ENCODE results near the gene LCA5L. TPM values are rescaled to one million over a fixed set of nuclear protein-coding genes. Genes with fewer than 3 reads are reported as not detected.

The LCA5L gene
- 1 to 10 TPM; 1.6 to 9.7 (median 3.3) TPM for total RNA-seq

- ATAC-seq (replicated peaks in 6 of 8) = peak; percentile 76 to 93 (median 91)
- H3K27ac ChIP-seq = peak within 1 kb of the TSS; percentile 84 to 87
- in situ Hi-C loops (cut with MboI; ENCODE audit: low pct_unique_long_range_greater_than_20kb in 2 of 9, low sequenced_read_pairs in 9 of 9, unreplicated experiment in 9 of 9) = no loop called here
- 0 to 14% (median 0%) methylated on average over 2 to 18 of the region's 83 CpGs; no CpG with 5 or more reads in 1 of the 10 experiments for WGBS, 10 experiments
- H3K4me1 ChIP-seq (replicated peaks in 1 of 2) = peaks cover 5 to 8% of the 10 kb centered on the region in 2 donors
- H3K4me3 ChIP-seq = peak within 1 kb of the TSS; percentile 59 to 96 (median 72)
Observed at GRCh38 chr21:39445321-39446269, at the start of gene LCA5L. TSS of gene LCA5L (minus strand) at chr21:39445778. CDS start at chr21:39428493, 17,285 bp downstream.

- ATAC-seq (replicated peaks in 6 of 8) = no peak
- Histone ChIP-seq H3K4me3 (no peak overlapping the region), H3K27ac (no peak overlapping the region), H3K4me1 (replicated peaks in 1 of 2) (peaks cover 3 to 6% of the 10 kb centered on the region in 2 donors)
- in situ Hi-C loops (cut with MboI; ENCODE audit: low pct_unique_long_range_greater_than_20kb in 2 of 9, low sequenced_read_pairs in 9 of 9, unreplicated experiment in 9 of 9) = no loop called here
- 11 to 100% (median 60%) methylated on average over 1 of the region's 1 CpG; no CpG with 5 or more reads in 5 of the 10 experiments for WGBS, 10 experiments
Observed at GRCh38 chr21:39489380-39489924, 43.9 kb upstream of the LCA5L start.

GRCh38 chr21:39484711-39485276 lies 39.2 kb upstream of the LCA5L start:
- H3K4me3 ChIP-seq = no peak overlapping the region
- peaks cover 4 to 7% of the 10 kb centered on the region in 2 donors for H3K4me1 ChIP-seq (replicated peaks in 1 of 2)
- ATAC-seq (replicated peaks in 6 of 8) = peak in 6 of 8 experiments; percentile 36 to 95 (median 82)
- no peak overlapping the region for H3K27ac ChIP-seq
- 12 to 76% (median 58%) methylated on average over 2 to 6 of the region's 6 CpGs for WGBS, 10 experiments
- in situ Hi-C loops (cut with MboI; ENCODE audit: low pct_unique_long_range_greater_than_20kb in 2 of 9, low sequenced_read_pairs in 9 of 9, unreplicated experiment in 9 of 9) = no loop called here

GRCh38 chr21:39483917-39484316 lies 38.3 kb upstream of the LCA5L start:
- Histone ChIP-seq H3K4me1 (replicated peaks in 1 of 2) (peaks cover 4 to 7% of the 10 kb centered on the region in 2 donors), H3K4me3 (no peak overlapping the region), H3K27ac (no peak overlapping the region)
- in situ Hi-C loops (cut with MboI; ENCODE audit: low pct_unique_long_range_greater_than_20kb in 2 of 9, low sequenced_read_pairs in 9 of 9, unreplicated experiment in 9 of 9) = no loop called here
- peak in 3 of 8 experiments; percentile 18 to 89 (median 85) for ATAC-seq (replicated peaks in 6 of 8)
- 0 to 89% (median 60%) methylated on average over 1 of the region's 1 CpG; no CpG with 5 or more reads in 4 of the 10 experiments for WGBS, 10 experiments

GRCh38 chr21:39481886-39482285 lies 36.3 kb upstream of the LCA5L start:
- WGBS, 10 experiments = 56 to 96% (median 81%) methylated on average over 2 to 3 of the region's 3 CpGs
- ATAC-seq (replicated peaks in 6 of 8) = no peak
- Histone ChIP-seq H3K4me3 (no peak overlapping the region), H3K27ac (no peak overlapping the region), H3K4me1 (replicated peaks in 1 of 2) (peaks cover 4 to 7% of the 10 kb centered on the region in 2 donors)
- in situ Hi-C loops (cut with MboI; ENCODE audit: low pct_unique_long_range_greater_than_20kb in 2 of 9, low sequenced_read_pairs in 9 of 9, unreplicated experiment in 9 of 9) = no loop called here

- 20 to 100% (median 63%) methylated on average over 1 to 4 of the region's 4 CpGs for WGBS, 10 experiments
- H3K27ac ChIP-seq = no peak overlapping the region
- H3K4me1 ChIP-seq (replicated peaks in 1 of 2) = peaks cover 4 to 7% of the 10 kb centered on the region in 2 donors
- no peak overlapping the region for H3K4me3 ChIP-seq
- in situ Hi-C loops (cut with MboI; ENCODE audit: low pct_unique_long_range_greater_than_20kb in 2 of 9, low sequenced_read_pairs in 9 of 9, unreplicated experiment in 9 of 9) = no loop called here
- ATAC-seq (replicated peaks in 6 of 8) = peak in 2 of 8 experiments; percentile 35 to 74
Observed at GRCh38 chr21:39480271-39480670, 34.7 kb upstream of the LCA5L start.

- H3K4me3 ChIP-seq = no peak overlapping the region
- 0 to 80% (median 40%) methylated on average over 1 to 2 of the region's 2 CpGs for whole genome bisulfite sequencing, 10 experiments
- H3K4me1 ChIP-seq (replicated peaks in 1 of 2) = peaks cover 4% of the 10 kb centered on the region in 2 donors
- H3K27ac ChIP-seq = no peak overlapping the region
- peak in 1 of 8 experiments; percentile 65 for ATAC-seq (replicated peaks in 6 of 8)
- in situ Hi-C loops (cut with MboI; ENCODE audit: low pct_unique_long_range_greater_than_20kb in 2 of 9, low sequenced_read_pairs in 9 of 9, unreplicated experiment in 9 of 9) = no loop called here
Observed at GRCh38 chr21:39479814-39480182, 34.2 kb upstream of the LCA5L start.

GRCh38 chr21:39479164-39479813 lies 33.7 kb upstream of the LCA5L start:
- in situ Hi-C loops (cut with MboI; ENCODE audit: low pct_unique_long_range_greater_than_20kb in 2 of 9, low sequenced_read_pairs in 9 of 9, unreplicated experiment in 9 of 9) = no loop called here
- Histone ChIP-seq H3K4me1 (replicated peaks in 1 of 2) (no peaks in the 10 kb centered on the region), H3K4me3 (no peak overlapping the region), H3K27ac (no peak overlapping the region)
- ATAC-seq (replicated peaks in 6 of 8) = peak in 1 of 8 experiments; percentile 53
- WGBS, 10 experiments = 68 to 100% (median 81%) methylated on average over 2 to 4 of the region's 4 CpGs; no CpG with 5 or more reads in 2 of the 10 experiments

- no peak for ATAC-seq (replicated peaks in 6 of 8)
- in situ Hi-C loops (cut with MboI; ENCODE audit: low pct_unique_long_range_greater_than_20kb in 2 of 9, low sequenced_read_pairs in 9 of 9, unreplicated experiment in 9 of 9) = no loop called here
- H3K4me1 ChIP-seq (replicated peaks in 1 of 2) = no peaks in the 10 kb centered on the region
- no peak overlapping the region for H3K4me3 ChIP-seq
- 0 to 100% (median 60%) methylated on average over 1 to 2 of the region's 2 CpGs; no CpG with 5 or more reads in 3 of the 10 experiments for WGBS, 10 experiments
- H3K27ac ChIP-seq = no peak overlapping the region
Observed at GRCh38 chr21:39474611-39475010, 29.0 kb upstream of the LCA5L start.

- ATAC-seq (replicated peaks in 6 of 8) = no peak
- in situ Hi-C loops (cut with MboI; ENCODE audit: low pct_unique_long_range_greater_than_20kb in 2 of 9, low sequenced_read_pairs in 9 of 9, unreplicated experiment in 9 of 9) = no loop called here
- Histone ChIP-seq H3K27ac (no peak overlapping the region), H3K4me1 (replicated peaks in 1 of 2) (no peaks in the 10 kb centered on the region), H3K4me3 (no peak overlapping the region)
- WGBS, 10 experiments = 60 to 100% (median 82%) methylated on average over 1 to 4 of the region's 4 CpGs
Observed at GRCh38 chr21:39472786-39473185, 27.2 kb upstream of the LCA5L start.

GRCh38 chr21:39471598-39471997 lies 26.0 kb upstream of the LCA5L start:
- H3K4me1 ChIP-seq (replicated peaks in 1 of 2) = no peaks in the 10 kb centered on the region
- WGBS, 10 experiments = 36 to 100% (median 81%) methylated on average over 2 to 3 of the region's 3 CpGs
- no peak for ATAC-seq (replicated peaks in 6 of 8)
- no peak overlapping the region for H3K27ac ChIP-seq
- in situ Hi-C loops (cut with MboI; ENCODE audit: low pct_unique_long_range_greater_than_20kb in 2 of 9, low sequenced_read_pairs in 9 of 9, unreplicated experiment in 9 of 9) = no loop called here
- no peak overlapping the region for H3K4me3 ChIP-seq

- Histone ChIP-seq H3K4me3 (no peak overlapping the region), H3K27ac (no peak overlapping the region), H3K4me1 (replicated peaks in 1 of 2) (no peaks in the 10 kb centered on the region)
- WGBS, 10 experiments = 0 to 70% (median 11%) methylated on average over 1 of the region's 1 CpG; no CpG with 5 or more reads in 5 of the 10 experiments
- ATAC-seq (replicated peaks in 6 of 8) = peak in 2 of 8 experiments; percentile 81 to 83
- in situ Hi-C loops (cut with MboI; ENCODE audit: low pct_unique_long_range_greater_than_20kb in 2 of 9, low sequenced_read_pairs in 9 of 9, unreplicated experiment in 9 of 9) = no loop called here
Observed at GRCh38 chr21:39468559-39468958, 23.0 kb upstream of the LCA5L start.
